ENCODE data around the gene ZBTB42. TPM values are rescaled to one million over a fixed set of nuclear protein-coding genes. Genes with fewer than 3 reads are reported as not detected.
A peak's percentile ranks its signal among the peaks of the same experiment; 100 is the strongest.

The ZBTB42 gene
- total RNA-seq, 4 donors from 2014 or later = 5.9 to 12.3 (median 6.7) TPM

DNA sequence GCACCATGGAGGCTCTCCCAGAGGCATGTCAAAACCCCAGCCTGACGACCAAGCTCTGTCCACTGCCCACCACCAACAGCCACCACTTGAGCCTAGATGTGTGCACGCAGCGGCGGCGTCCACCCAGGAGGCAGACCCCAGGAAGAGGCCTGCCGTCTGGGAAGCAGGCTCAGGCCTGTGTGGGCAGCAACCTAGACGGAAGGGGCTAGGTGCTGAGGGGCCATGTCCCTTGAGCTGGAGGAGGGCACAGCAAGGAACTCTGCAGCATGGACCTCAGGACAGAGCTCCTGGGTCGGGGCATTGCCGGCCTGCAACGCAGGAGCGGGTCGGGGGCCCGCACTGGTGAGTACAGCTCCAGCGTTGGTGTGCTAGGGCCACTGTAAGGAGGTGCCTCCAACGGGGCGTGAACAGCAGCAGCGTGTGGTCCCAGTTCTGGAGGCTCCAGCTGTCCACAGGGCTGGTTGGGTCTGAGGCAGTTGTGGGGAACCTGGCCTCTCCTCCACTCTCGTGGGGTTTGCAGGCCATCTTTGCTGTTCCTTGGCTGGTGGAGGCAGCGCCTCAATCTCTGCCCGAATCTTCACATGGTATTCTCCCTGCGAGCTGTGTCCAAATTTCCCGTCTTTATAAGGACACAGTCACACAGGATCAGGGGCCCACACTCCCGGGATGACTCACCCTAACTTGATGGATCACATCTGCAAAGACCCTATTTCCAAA lies 20.5 kb downstream of the ZBTB42 start:
- no peak overlapping the region for H3K27ac ChIP-seq
- WGBS, 2 donors = 83 to 84% methylated on average over 16 to 23 of the region's 23 CpGs
- no peak for DNase-seq (ENCODE audit: low spot score in 2 of 2)

DNA sequence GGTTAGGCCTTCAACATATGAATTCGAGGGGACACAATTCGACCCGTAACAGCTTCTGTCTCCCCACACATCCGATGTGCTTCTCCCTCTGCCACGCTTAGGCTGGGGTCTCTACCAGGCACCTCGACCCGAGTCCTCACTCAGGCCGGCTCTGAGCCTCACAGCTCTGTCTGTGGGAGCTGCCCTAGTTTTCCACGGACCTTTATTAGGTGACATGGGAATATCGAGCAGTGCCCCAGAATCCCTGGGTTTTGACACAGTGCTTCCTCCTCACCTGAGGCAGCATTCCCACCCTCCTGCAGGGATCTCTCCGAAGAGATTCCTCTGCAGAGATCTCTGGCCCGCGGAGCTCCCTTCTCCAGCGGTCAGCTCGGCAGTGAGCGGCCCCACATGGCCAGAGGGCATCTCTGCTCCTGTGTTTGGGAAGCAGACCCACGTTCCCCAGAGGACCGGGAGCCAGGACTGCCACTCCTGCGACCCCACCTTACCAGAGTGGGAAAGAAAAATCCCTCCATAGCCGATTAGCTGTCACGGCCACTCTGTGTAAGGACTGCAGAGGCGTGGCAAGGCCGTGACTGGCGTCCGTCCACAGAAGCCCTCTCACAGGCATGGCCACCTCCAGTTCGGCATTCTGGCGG lies 21.2 kb downstream of the ZBTB42 start:
- no peak for DNase-seq (ENCODE audit: low spot score in 2 of 2)
- TF ChIP-seq, protein P1, sequence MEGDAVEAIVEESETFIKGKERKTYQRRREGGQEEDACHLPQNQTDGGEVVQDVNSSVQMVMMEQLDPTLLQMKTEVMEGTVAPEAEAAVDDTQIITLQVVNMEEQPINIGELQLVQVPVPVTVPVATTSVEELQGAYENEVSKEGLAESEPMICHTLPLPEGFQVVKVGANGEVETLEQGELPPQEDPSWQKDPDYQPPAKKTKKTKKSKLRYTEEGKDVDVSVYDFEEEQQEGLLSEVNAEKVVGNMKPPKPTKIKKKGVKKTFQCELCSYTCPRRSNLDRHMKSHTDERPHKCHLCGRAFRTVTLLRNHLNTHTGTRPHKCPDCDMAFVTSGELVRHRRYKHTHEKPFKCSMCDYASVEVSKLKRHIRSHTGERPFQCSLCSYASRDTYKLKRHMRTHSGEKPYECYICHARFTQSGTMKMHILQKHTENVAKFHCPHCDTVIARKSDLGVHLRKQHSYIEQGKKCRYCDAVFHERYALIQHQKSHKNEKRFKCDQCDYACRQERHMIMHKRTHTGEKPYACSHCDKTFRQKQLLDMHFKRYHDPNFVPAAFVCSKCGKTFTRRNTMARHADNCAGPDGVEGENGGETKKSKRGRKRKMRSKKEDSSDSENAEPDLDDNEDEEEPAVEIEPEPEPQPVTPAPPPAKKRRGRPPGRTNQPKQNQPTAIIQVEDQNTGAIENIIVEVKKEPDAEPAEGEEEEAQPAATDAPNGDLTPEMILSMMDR (IDR thresholded peaks at IDR 0.05) = no peak
- no peak for TF ChIP-seq POLR2A (IDR thresholded peaks at IDR 0.05)
- no peak for TF ChIP-seq EP300 (IDR thresholded peaks at IDR 0.05)
- Histone ChIP-seq H3K9me3 (peaks cover 0 to 5% (median 0%) of the 10 kb centered on the region in 4 donors), H3K4me3 (no peak overlapping the region), H3K27me3 (no peaks in the 10 kb centered on the region), H3K36me3 (peaks cover 0 to 10% (median 0%) of the 10 kb centered on the region in 3 donors), H3K27ac (no peak overlapping the region), H3K4me1 (peaks cover 0 to 35% (median 16%) of the 10 kb centered on the region in 4 donors)
- 81% methylated on average over 16 to 27 of the region's 27 CpGs for WGBS, 2 donors

More for the DNA sequence above, 20.5 kb downstream of the ZBTB42 start:
- no peak for TF ChIP-seq EP300 (IDR thresholded peaks at IDR 0.05)
- H3K27me3 ChIP-seq = no peaks in the 10 kb centered on the region
- H3K9me3 ChIP-seq = peaks cover 0 to 5% (median 0%) of the 10 kb centered on the region in 4 donors
- H3K4me3 ChIP-seq = no peak overlapping the region
- H3K36me3 ChIP-seq = peaks cover 0 to 10% (median 0%) of the 10 kb centered on the region in 3 donors
- peaks cover 0 to 37% (median 19%) of the 10 kb centered on the region in 4 donors for H3K4me1 ChIP-seq

DNA sequence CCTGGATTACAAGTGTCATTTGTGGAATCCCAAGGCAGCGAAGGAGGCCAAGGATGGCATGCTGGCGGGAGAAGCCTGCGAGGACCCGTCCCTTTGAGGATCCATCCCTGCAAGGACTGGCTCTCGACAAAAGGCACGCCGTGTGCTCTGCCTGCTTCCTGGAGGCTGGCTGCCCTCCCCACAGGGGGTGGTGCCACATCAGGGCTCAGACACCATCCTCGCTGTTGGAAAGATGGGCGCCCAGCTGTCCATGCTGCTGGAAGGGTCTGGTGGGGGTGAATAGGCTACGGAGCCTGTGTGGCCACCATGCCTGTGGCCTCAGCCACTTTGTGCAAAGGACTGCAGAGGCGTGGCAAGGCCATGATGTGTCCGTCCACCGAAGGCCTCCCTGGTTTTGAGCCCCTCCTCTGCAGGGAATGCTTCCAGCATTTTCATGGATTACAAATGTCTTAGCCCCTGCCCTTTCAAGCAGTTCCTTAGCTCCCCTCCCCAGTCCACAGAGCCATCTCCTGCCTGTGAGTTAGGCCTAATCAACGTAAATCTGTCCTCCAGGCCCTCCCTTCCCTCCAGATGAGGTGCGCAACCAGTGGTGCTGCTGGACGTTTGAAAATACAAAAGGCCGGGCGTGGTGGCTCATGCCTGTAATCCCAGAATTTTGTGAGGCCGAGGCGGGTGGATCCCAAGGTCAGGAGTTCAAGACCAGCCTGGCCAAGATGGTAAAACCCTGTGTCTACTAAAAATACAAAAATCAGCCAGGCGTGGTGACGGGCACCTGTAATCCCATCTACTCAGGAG lies 22.1 kb downstream of the ZBTB42 start:
- no peak overlapping the region for H3K27ac ChIP-seq
- TF ChIP-seq EP300 (IDR thresholded peaks at IDR 0.05) (no peak), POLR2A (IDR thresholded peaks at IDR 0.05) (no peak)
- TF ChIP-seq, protein P1 (IDR thresholded peaks at IDR 0.05) = no peak
- no peaks in the 10 kb centered on the region for H3K27me3 ChIP-seq
- peaks cover 0 to 38% (median 20%) of the 10 kb centered on the region in 4 donors for H3K4me1 ChIP-seq
- peaks cover 0 to 3% (median 0%) of the 10 kb centered on the region in 4 donors for H3K9me3 ChIP-seq
- H3K36me3 ChIP-seq = peaks cover 0 to 7% (median 0%) of the 10 kb centered on the region in 3 donors
- WGBS, 2 donors = 86 to 90% methylated on average over 22 of the region's 22 CpGs
- no peak overlapping the region for H3K4me3 ChIP-seq
- no peak for DNase-seq (ENCODE audit: low spot score in 2 of 2)

DNA sequence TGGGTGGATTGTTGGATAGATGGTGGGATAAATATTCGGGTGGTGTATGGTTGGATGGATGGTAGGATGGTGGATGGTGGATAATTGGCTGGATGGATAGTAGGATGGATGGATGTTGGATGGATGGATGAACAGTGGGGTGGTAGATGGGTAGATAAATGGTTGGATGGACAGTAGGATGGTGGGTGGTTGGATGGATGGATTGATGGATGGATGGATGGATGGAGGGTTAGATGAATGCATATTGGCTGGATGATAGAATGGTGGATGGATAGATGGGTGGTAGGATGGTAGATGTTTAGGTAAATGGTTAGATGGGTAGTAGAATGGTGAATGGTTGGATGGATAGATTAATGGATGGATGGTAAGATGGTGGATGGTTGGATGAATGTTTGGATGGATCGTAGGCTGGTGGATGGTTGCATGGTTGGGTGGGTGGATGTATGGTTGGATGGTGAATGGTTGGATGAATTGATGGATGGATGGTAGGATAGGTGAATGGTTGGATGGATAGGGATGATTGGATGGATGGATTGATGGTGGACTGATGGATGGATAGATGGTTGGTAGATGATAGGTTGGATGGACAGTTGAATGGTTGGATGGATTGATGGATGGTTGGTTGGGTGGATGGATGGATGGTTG lies 23.6 kb downstream of the ZBTB42 start:
- 97 to 99% methylated on average over 2 of the region's 2 CpGs for WGBS, 2 donors
- Histone ChIP-seq H3K27me3 (no peaks in the 10 kb centered on the region), H3K9me3 (no peaks in the 10 kb centered on the region), H3K4me3 (no peak overlapping the region), H3K27ac (no peak overlapping the region), H3K4me1 (peaks cover 0 to 39% (median 21%) of the 10 kb centered on the region in 4 donors), H3K36me3 (no peaks in the 10 kb centered on the region)
- TF ChIP-seq, protein P1 (IDR thresholded peaks at IDR 0.05) = no peak
- TF ChIP-seq POLR2A (IDR thresholded peaks at IDR 0.05) (no peak), EP300 (IDR thresholded peaks at IDR 0.05) (no peak)
- no peak for DNase-seq (ENCODE audit: low spot score in 2 of 2)

DNA sequence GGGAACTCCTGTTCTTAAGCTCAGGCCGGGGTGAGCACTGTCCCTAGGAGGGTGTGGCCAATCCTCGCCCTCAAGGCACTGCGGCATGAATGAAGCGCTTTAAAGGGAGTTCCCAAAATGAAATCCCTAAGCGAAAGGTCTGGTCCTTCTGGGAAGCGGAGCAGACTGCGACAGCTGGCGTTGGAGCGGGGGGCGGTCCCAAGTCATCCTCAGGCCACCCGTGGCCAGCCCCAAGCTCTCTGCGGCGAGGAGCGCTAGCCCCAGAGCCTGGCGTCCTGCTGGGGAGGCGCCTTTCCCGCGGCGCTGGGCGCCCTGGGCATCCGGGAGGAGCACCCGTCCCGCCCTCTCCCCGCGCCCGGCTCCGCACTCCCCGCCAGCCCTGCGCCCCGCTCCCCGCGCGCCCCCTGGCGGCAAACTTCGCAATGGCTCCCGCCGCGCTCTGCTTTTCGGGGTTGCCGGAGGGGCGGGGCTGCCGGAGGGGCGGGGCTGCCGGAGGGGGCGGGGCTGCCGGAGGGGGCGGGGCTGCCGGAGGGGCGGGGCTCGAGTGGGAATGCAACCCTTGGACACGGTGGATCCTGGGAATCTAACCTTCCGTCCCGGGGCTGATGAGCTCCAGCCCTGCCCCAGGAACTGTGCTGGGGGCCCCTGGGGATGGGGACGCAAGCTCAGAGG lies 25.4 kb downstream of the ZBTB42 start:
- Histone ChIP-seq H3K27ac (peak overlapping the region in 2 of 4 donors; percentile 64 to 68), H3K4me1 (peaks cover 0 to 26% (median 21%) of the 10 kb centered on the region in 4 donors), H3K4me3 (peak overlapping the region; percentile 20 to 71 (median 50)), H3K36me3 (no peaks in the 10 kb centered on the region), H3K27me3 (no peaks in the 10 kb centered on the region), H3K9me3 (no peaks in the 10 kb centered on the region)
- WGBS, 2 donors = 0 to 3% methylated on average over 7 to 21 of the region's 54 CpGs
- DNase-seq (ENCODE audit: low spot score in 2 of 2) = peak; percentile 84 to 89
- TF ChIP-seq, protein P1 (IDR thresholded peaks at IDR 0.05) = peak; percentile 90 to 96 (median 93)
- TF ChIP-seq POLR2A (IDR thresholded peaks at IDR 0.05) = no peak

All from tibial nerve (tissue), 4 donors.